Breast epithelium (tissue), 4 donors: ENCODE results near the gene CFAP157. TPM values are rescaled to one million over a fixed set of nuclear protein-coding genes. Genes with fewer than 3 reads are reported as not detected.
A peak's percentile ranks its signal among the peaks of the same experiment; 100 is the strongest.

ENCODE experiments used
- DNase-seq, 2 donors: peaks; one replicate each; pipeline ENCODE4 v3.0.0-alpha.2; 2019; ENCODE audit warnings: low spot score in 2 of 2
- H3K27ac ChIP-seq, 2 donors: fragments of 200-600 bp; sonication (generic) in 1 of 2; one replicate each; pipeline ENCODE4 v1.5.1; 2016 to 2019; ENCODE audit warnings: mild to moderate bottlenecking in 1 of 2
- H3K27me3 ChIP-seq, 2 donors: fragments of 200-600 bp; sonication (generic) in 1 of 2; one replicate each; pipeline versions ENCODE4 v1.5.1 to v1.6.0; 2017 to 2019; ENCODE audit warnings: control low read depth in 1 of 2, mild to moderate bottlenecking in 1 of 2
- H3K36me3 ChIP-seq: fragments of 200-600 bp; one replicate; pipeline ENCODE4 v1.5.1; 2019
- H3K4me1 ChIP-seq, 2 donors: fragments of 200-600 bp; sonication (generic); one replicate each; pipeline ENCODE4 v1.5.1; 2016 to 2019; ENCODE audit warnings: control low read depth in 1 of 2
- H3K4me3 ChIP-seq, 3 donors: fragments of 200-600 bp; sonication (generic); 1 replicate in 2 of 3; 2 replicates in 1 of 3; pipeline ENCODE4 v1.5.1; 2016 to 2019; ENCODE audit warnings: mild to moderate bottlenecking in 3 of 3, moderate library complexity in 2 of 3
- H3K9me3 ChIP-seq, 2 donors: fragments of 200-600 bp; sonication (generic) in 1 of 2; one replicate each; pipeline ENCODE4 v1.5.1; 2016 to 2019; ENCODE audit warnings: control low read depth in 1 of 2
- CTCF ChIP-seq, 3 donors: fragments of 450-650 bp; IDR thresholded peaks; one replicate each; pipeline ENCODE4 v1.5.1; 2016 to 2017; ENCODE audit warnings: antibody characterized with exemption in 3 of 3, mild to moderate bottlenecking in 3 of 3, moderate library complexity in 3 of 3
- POLR2A ChIP-seq: fragments of 450-650 bp; IDR thresholded peaks from one replicate; pipeline ENCODE4 v1.6.1; 2016; ENCODE audit warnings: antibody characterized with exemption, mild to moderate bottlenecking, moderate library complexity
- POLR2AphosphoS5 ChIP-seq, 3 donors: sonication (generic); formaldehyde crosslinking; IDR thresholded peaks; one replicate each; pipeline ENCODE4 v1.6.1; 2017; ENCODE audit warnings: antibody characterized with exemption in 3 of 3
- intact Hi-C: fragments of 100-400 bp; cut with DNase I; formaldehyde crosslinking; loops from one replicate; pipeline ENCODE4 v1.15.1; 2023; ENCODE audit warnings: low total_unique reads
- total RNA-seq, 3 donors: library from RNA; depleted of rRNA; stranded (reverse); fragments of >200 nt; gene quantifications; one replicate each; pipeline ENCODE4 v1.1.0, GENCODE V29; 2016

The CFAP157 gene
- total RNA-seq, 3 donors from 2014 or later, result 2.0 TPM; not detected in 1

- Histone ChIP-seq H3K4me1 (peaks cover 3 to 4% of the 10 kb centered on the region in 2 donors), H3K27me3 (peaks cover 4 to 31% of the 10 kb centered on the region in 2 donors), H3K27ac (no peak overlapping the region), H3K4me3 (no peak overlapping the region), H3K9me3 (no peaks in the 10 kb centered on the region), H3K36me3 (no peaks in the 10 kb centered on the region)
- intact Hi-C loops, result no loop called here
- no peak for DNase-seq
- TF ChIP-seq POLR2AphosphoS5 (IDR thresholded peaks at IDR 0.05), result no peak
- no peak for TF ChIP-seq POLR2A
- TF ChIP-seq CTCF (IDR thresholded peaks at IDR 0.05), result no peak
These were observed 46.4 kb downstream of the CFAP157 start for GRCh38 chr9:127753148-127753547.

- no peak for TF ChIP-seq POLR2A
- TF ChIP-seq CTCF (IDR thresholded peaks at IDR 0.05), result no peak
- no peak for TF ChIP-seq POLR2AphosphoS5 (IDR thresholded peaks at IDR 0.05)
- no peaks in the 10 kb centered on the region for H3K9me3 ChIP-seq
- no peaks in the 10 kb centered on the region for H3K36me3 ChIP-seq
- peaks cover 3 to 4% of the 10 kb centered on the region in 2 donors for H3K4me1 ChIP-seq
- peaks cover 4 to 31% of the 10 kb centered on the region in 2 donors for H3K27me3 ChIP-seq
- intact Hi-C loops, result no loop called here
- no peak overlapping the region for H3K27ac ChIP-seq
- H3K4me3 ChIP-seq, result no peak overlapping the region
- no peak for DNase-seq
These were observed 46.8 kb downstream of the CFAP157 start for GRCh38 chr9:127753622-127754021.

- peak overlapping the region in 2 of 3 donors; percentile 26 to 59 for H3K4me3 ChIP-seq
- no peak for TF ChIP-seq POLR2A
- no peak for TF ChIP-seq CTCF (IDR thresholded peaks at IDR 0.05)
- TF ChIP-seq POLR2AphosphoS5 (IDR thresholded peaks at IDR 0.05), result no peak
These were observed 47.6 kb downstream of the CFAP157 start for GRCh38 chr9:127754099-127755060.

GRCh38 chr9:127755061-127756060 is 48.6 kb downstream of the CFAP157 start:
- H3K27me3 ChIP-seq, result peaks cover 4 to 31% of the 10 kb centered on the region in 2 donors
- H3K4me1 ChIP-seq, result peaks cover 3 to 4% of the 10 kb centered on the region in 2 donors
- H3K9me3 ChIP-seq, result no peaks in the 10 kb centered on the region
- intact Hi-C loops, result no loop called here
- peak overlapping the region in 1 of 2 donors; percentile 55 for H3K27ac ChIP-seq
- TF ChIP-seq POLR2A, result no peak
- no peak for TF ChIP-seq POLR2AphosphoS5 (IDR thresholded peaks at IDR 0.05)
- no peak for TF ChIP-seq CTCF (IDR thresholded peaks at IDR 0.05)
- H3K36me3 ChIP-seq, result no peaks in the 10 kb centered on the region
- peak overlapping the region; percentile 1 to 59 (median 26) for H3K4me3 ChIP-seq
- DNase-seq, result no peak

More at GRCh38 chr9:127754099-127755060, 47.6 kb downstream of the CFAP157 start:
- peaks cover 4 to 31% of the 10 kb centered on the region in 2 donors for H3K27me3 ChIP-seq
- DNase-seq, result no peak
- H3K36me3 ChIP-seq, result no peaks in the 10 kb centered on the region
- peaks cover 3 to 4% of the 10 kb centered on the region in 2 donors for H3K4me1 ChIP-seq
- intact Hi-C loops, result no loop called here
- peak overlapping the region in 1 of 2 donors; percentile 55 for H3K27ac ChIP-seq
- no peaks in the 10 kb centered on the region for H3K9me3 ChIP-seq
